ENCODE results near the gene TMEM115.

GRCh38 chr3:50330330-50330729 lies 29.0 kb downstream of the TMEM115 start:
- TF ChIP-seq CTCF (IDR thresholded peaks at IDR 0.05), result no peak
- TF ChIP-seq POLR2A (IDR thresholded peaks at IDR 0.05), result no peak

Data from thyroid gland (tissue), 4 donors.